Astrocyte (in vitro differentiated cells and primary cell): ENCODE results near the gene PKD1L1. TPM values are rescaled to one million over a fixed set of nuclear protein-coding genes. Genes with fewer than 3 reads are reported as not detected.
A peak's percentile ranks its signal among the peaks of the same experiment; 100 is the strongest.

ENCODE experiments used
- DNase-seq: peaks from one replicate; pipeline ENCODE4 v3.0.0-alpha.2; 2010; ENCODE audit warnings: low read depth
- FAIRE-seq: peaks from 2 replicates; lab custom pipeline; 2011; peaks lifted over from hg19 to GRCh38; lab: Jason Lieb, UNC
- H2AFZ ChIP-seq: 2 replicates; pipeline ENCODE4 v1.6.0; 2012; ENCODE audit warnings: low read depth, low read length, inconsistent platforms
- H3K27ac ChIP-seq: 2 replicates; pipeline ENCODE4 v1.5.1; 2011; ENCODE audit warnings: low read depth, low read length, inconsistent platforms
- H3K27me3 ChIP-seq: 2 replicates; pipeline ENCODE4 v1.6.0; 2011; ENCODE audit warnings: low read length, inconsistent platforms; ENCODE audit not compliant: insufficient read depth
- H3K36me3 ChIP-seq: 2 replicates; pipeline ENCODE4 v1.5.1; 2011; ENCODE audit warnings: low read length, inconsistent platforms; ENCODE audit not compliant: insufficient read depth
- H3K4me1 ChIP-seq: 2 replicates; pipeline ENCODE4 v1.5.1; 2011; ENCODE audit warnings: low read length, inconsistent platforms; ENCODE audit not compliant: insufficient read depth
- H3K4me2 ChIP-seq: 2 replicates; pipeline ENCODE4 v1.6.0; 2012; ENCODE audit warnings: low read length, inconsistent platforms
- H3K4me3 ChIP-seq: 2 replicates; pipeline ENCODE4 v1.5.1; 2011; ENCODE audit warnings: low read depth, mild to moderate bottlenecking, low read length, inconsistent platforms; ENCODE audit not compliant: insufficient read depth
- H3K79me2 ChIP-seq: 2 replicates; pipeline ENCODE4 v1.6.0; 2012; ENCODE audit warnings: mild to moderate bottlenecking, low read length, inconsistent platforms; ENCODE audit not compliant: insufficient read depth
- H3K9ac ChIP-seq: 2 replicates; pipeline ENCODE4 v1.6.0; 2012; ENCODE audit warnings: mild to moderate bottlenecking, low read length, inconsistent platforms
- H3K9me3 ChIP-seq: 2 replicates; pipeline ENCODE4 v1.5.1; 2012; ENCODE audit warnings: low read depth, mild to moderate bottlenecking, low read length, inconsistent platforms; ENCODE audit not compliant: insufficient read depth
- H4K20me1 ChIP-seq: 2 replicates; pipeline ENCODE4 v1.6.0; 2012; ENCODE audit warnings: low read length, inconsistent platforms; ENCODE audit not compliant: insufficient read depth
- H3K27ac Mint-ChIP-seq: one replicate; pipeline ENCODE4 v1.8.0; 2021; ENCODE audit warnings: mild to moderate bottlenecking, mixed read lengths; ENCODE audit not compliant: unreplicated experiment
- H3K27me3 Mint-ChIP-seq: one replicate; pipeline ENCODE4 v1.8.0; 2021; ENCODE audit warnings: low read depth, mixed read lengths; ENCODE audit not compliant: unreplicated experiment
- H3K36me3 Mint-ChIP-seq: one replicate; pipeline ENCODE4 v1.8.0; 2021; ENCODE audit warnings: low read depth, mixed read lengths; ENCODE audit not compliant: unreplicated experiment
- H3K4me1 Mint-ChIP-seq: one replicate; pipeline ENCODE4 v1.8.0; 2021; ENCODE audit warnings: low read depth, mixed read lengths; ENCODE audit not compliant: unreplicated experiment
- H3K4me3 Mint-ChIP-seq: one replicate; pipeline ENCODE4 v1.8.0; 2021; ENCODE audit warnings: mild to moderate bottlenecking, moderate library complexity, mixed read lengths; ENCODE audit not compliant: unreplicated experiment
- H3K9me3 Mint-ChIP-seq: one replicate; pipeline ENCODE4 v1.8.0; 2021; ENCODE audit warnings: mild to moderate bottlenecking, mixed read lengths; ENCODE audit not compliant: unreplicated experiment
- CTCF ChIP-seq: IDR thresholded peaks from 2 replicates; pipeline ENCODE4 v1.5.1; 2011; ENCODE audit warnings: low read depth, mild to moderate bottlenecking, inconsistent platforms, low read length, moderate library complexity; ENCODE audit not compliant: insufficient read depth
- EZH2 ChIP-seq: IDR thresholded peaks from 2 replicates; pipeline ENCODE4 v1.6.1; 2012; ENCODE audit warnings: mild to moderate bottlenecking, low read length, inconsistent platforms; ENCODE audit not compliant: insufficient read depth
- total RNA-seq: library from RNA; stranded (reverse); gene quantifications from 2 replicates; pipeline ENCODE4 v1.2.1, GENCODE V29; 2021

Gene PKD1L1
- total RNA-seq, 1 donor from 2014 or later: 0.39 TPM

GRCh38 chr7:47777531-47778152 lies 170.6 kb downstream of the PKD1L1 start:
- no peak for TF ChIP-seq CTCF
- TF ChIP-seq EZH2: no peak
- Histone ChIP-seq H3K4me2 (no peak overlapping the region), H3K27me3 (no peaks in the 10 kb centered on the region), H3K4me1 (peaks cover 15% of the 10 kb centered on the region), H3K4me3 (no peak overlapping the region), H3K79me2 (no peaks in the 10 kb centered on the region), H4K20me1 (no peaks in the 10 kb centered on the region), H3K36me3 (no peaks in the 10 kb centered on the region), H3K27ac (peak overlapping the region; percentile 55), H3K9ac (peak overlapping the region; percentile 4), H3K9me3 (no peaks in the 10 kb centered on the region), H2AFZ (peak overlapping the region; percentile 9)
- Mint-ChIP-seq H3K4me1 (peaks cover 19% of the 10 kb centered on the region), H3K27me3 (peaks cover 8% of the 10 kb centered on the region), H3K9me3 (peaks cover 6% of the 10 kb centered on the region), H3K36me3 (peaks cover 2% of the 10 kb centered on the region), H3K27ac (no peak overlapping the region), H3K4me3 (no peak overlapping the region)
- FAIRE-seq (no peak), DNase-seq (no peak)

- no peaks in the 10 kb centered on the region for H3K36me3 ChIP-seq
- FAIRE-seq (no peak), DNase-seq (no peak)
- H4K20me1 ChIP-seq: no peaks in the 10 kb centered on the region
- H3K27ac ChIP-seq: no peak overlapping the region
- Mint-ChIP-seq H3K9me3 (peaks cover 5% of the 10 kb centered on the region), H3K27me3 (peaks cover 8% of the 10 kb centered on the region), H3K4me1 (peaks cover 9% of the 10 kb centered on the region), H3K27ac (no peak overlapping the region), H3K4me3 (no peak overlapping the region), H3K36me3 (peaks cover 2% of the 10 kb centered on the region)
- TF ChIP-seq CTCF (no peak), EZH2 (no peak)
- no peak overlapping the region for H2AFZ ChIP-seq
- no peaks in the 10 kb centered on the region for H3K9me3 ChIP-seq
- no peak overlapping the region for H3K9ac ChIP-seq
- no peaks in the 10 kb centered on the region for H3K79me2 ChIP-seq
- H3K27me3 ChIP-seq: no peaks in the 10 kb centered on the region
- no peak overlapping the region for H3K4me2 ChIP-seq
- peaks cover 19% of the 10 kb centered on the region for H3K4me1 ChIP-seq
- H3K4me3 ChIP-seq: no peak overlapping the region
Measured at GRCh38 chr7:47776335-47776734, 171.9 kb downstream of the PKD1L1 start.

GRCh38 chr7:47775238-47775637 lies 173.0 kb downstream of the PKD1L1 start:
- Mint-ChIP-seq H3K9me3 (peaks cover 5% of the 10 kb centered on the region), H3K4me3 (no peak overlapping the region), H3K27ac (no peak overlapping the region), H3K36me3 (peaks cover 2% of the 10 kb centered on the region), H3K27me3 (peaks cover 8% of the 10 kb centered on the region), H3K4me1 (peaks cover 9% of the 10 kb centered on the region)
- Histone ChIP-seq H3K36me3 (no peaks in the 10 kb centered on the region), H3K79me2 (no peaks in the 10 kb centered on the region), H3K27me3 (no peaks in the 10 kb centered on the region), H2AFZ (no peak overlapping the region), H3K4me3 (no peak overlapping the region), H4K20me1 (no peaks in the 10 kb centered on the region), H3K4me2 (no peak overlapping the region), H3K27ac (no peak overlapping the region), H3K9ac (no peak overlapping the region), H3K4me1 (peaks cover 19% of the 10 kb centered on the region), H3K9me3 (no peaks in the 10 kb centered on the region)
- no peak for TF ChIP-seq CTCF
- no peak for TF ChIP-seq EZH2
- no peak for FAIRE-seq
- no peak for DNase-seq
